Hepatic stellate cell (primary cell): ENCODE data around the gene ARMS2.

Experiments used
- DNase-seq: peaks from one replicate; pipeline ENCODE4 v3.0.0; 2011; ENCODE audit warnings: low spot score

The ARMS2 gene

DNA sequence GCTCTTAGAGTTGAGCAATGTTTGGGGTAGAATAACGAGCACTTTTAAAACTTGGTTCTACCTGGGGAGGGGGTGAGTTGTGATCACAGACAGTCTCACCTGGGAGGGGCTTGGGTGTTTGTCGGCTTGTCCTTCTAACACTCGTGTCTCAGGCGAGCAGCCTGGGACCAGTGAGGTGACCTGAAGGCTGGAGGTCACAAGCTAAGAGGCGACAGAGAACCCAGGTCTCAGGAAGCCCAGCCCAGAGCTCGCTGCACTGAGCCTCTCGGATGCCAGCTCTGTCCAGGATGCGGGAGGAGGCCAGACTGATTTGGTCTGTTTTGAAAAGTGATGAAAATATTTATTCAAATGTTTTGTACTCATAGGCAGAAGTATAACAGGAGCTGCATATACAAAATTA lies 18.7 kb downstream of the ARMS2 start:
- no peak for DNase-seq

DNA sequence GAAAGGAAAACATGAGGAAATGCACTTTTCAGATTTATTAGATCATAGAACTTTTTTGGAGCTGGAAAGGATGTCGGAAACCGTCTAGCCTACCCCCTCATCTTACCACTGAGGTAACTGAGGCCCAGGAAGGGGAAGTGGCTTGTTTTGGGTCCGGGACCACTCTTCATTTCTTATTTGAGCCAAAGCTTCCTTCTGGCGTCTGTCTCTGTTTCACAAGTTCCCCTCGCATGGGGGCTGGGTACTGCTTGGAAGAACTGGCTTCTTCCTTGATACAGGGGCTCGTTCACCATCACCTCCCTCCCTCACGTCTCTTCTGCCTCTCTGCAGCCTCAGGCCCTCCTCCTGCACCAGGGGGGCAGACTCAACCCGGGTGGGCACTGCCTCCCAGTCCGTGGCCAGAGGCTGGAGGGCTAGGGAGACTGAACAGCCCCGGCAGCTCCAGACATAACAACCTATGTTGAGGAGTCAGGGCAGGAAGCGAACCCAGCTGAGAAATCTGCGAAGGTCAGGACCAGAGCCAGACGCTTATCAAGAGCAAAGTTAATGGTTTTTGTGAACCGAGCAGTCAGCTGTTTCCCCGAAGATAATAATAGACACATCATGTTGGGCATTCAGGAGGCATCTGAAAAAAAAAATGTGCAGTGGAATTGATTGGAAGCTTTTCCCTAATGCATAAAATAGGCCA lies 19.8 kb downstream of the ARMS2 start:
- no peak for DNase-seq

DNA sequence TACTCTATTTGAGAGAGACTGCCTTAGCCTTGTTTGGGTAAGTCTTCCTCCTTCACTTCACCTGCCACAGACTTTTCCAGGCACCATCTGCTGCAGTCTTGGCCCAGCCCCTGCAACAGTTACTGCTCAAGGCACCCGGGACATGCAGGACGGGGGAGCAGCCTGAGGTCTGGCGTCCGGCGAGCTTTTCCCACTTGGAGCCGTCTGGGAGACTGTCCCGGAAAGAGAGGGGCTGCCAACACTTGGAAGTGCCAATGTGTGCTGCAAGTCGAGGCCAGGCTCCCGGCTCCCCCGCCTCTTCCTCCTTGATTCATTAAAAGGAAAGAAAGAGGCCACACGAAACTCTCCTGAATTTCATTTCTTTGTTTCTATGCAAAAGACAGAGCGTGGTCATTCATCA lies 20.6 kb downstream of the ARMS2 start:
- DNase-seq = no peak

DNA sequence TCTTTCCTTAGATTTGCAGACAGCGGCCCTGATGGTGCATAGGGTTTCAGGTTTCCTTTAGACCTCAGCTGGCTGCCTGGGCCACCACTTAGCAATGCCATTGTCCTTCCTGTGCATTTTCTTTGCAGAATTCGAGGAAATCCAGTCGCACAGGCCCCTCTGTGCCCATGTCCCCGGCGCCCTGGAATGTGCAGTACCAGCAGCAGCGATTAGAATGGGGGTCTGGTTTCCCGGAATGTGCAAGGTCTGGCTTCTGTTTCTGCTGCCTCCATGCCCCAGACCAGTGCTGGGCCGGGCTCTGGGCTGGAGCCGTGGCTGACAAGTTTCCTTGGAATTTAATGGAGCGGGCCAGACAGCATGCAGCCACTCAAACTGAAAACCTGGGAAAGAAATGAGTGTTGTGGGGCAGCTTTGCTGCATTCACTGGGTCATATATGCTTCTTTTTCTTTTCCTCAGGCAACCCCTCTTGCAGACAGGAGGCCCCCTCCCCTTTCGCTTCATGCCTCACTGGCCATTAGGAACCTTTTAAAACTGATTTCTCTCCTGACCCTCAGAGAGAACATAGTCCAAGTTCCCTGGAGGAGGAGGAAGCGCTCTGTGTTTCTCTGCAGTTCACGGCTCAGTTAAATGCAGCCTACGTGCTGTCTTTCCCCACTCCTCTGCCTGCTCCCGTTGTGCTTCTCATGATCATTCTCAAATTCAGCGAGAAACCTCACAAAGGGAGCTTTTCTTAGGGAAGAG lies 21.3 kb downstream of the ARMS2 start:
- no peak for DNase-seq

DNA sequence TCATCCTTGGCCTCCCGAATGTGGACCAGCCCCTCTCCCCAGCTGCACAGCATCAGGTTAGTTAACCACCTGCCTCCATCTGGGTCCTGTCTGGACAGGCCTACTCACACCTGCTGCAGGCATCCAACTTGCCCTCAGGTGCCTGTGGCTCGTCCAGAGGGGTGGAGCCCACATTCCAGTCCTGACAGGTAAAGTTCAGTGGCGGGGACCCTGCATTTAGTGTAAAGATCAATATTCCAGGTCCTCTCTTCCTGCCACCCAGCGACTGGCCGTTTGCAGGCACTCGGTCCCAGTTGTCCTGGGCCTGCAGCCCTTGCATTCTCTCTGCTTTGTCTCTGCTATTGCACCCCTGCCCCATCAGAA lies 21.9 kb downstream of the ARMS2 start:
- DNase-seq = no peak

DNA sequence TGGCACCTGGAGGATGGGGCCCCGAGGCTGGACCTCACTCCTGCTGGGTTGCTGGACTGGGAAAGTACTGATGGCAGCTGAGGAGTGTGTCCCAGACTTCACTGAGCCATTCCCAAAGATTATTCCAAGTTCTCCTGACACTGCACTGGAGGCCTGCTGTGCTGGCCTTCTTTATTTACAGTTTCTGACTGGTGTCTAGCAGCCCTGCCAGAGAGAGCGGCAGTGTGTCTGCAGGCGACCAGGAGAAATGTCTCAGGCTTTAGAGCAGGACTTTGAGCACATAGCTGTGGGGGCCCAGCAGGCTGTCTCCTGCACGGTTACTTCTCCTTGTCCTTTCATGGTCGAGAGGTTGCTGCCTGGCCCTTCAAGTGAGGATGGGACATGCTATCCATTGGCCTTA lies 23.0 kb downstream of the ARMS2 start:
- no peak for DNase-seq

DNA sequence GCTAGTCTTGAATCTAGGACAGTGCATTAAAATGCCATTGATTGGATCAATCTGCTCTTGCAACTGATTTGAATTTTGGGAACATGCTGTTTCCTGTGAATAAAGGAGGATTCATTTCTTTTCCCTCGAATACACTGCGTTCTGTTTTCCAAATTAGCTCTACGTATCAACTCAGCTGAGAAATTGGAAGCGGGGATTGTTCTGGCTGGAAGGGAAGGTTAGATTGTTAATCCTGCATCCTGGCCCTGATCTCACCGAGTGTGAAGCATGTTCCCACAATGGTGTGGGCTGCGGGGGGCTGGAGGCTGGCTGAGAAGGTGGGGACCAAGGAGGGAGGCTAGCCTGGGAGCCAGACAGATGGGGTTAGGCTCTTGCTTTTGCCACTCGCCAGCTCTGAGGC lies 24.5 kb downstream of the ARMS2 start:
- no peak for DNase-seq

DNA sequence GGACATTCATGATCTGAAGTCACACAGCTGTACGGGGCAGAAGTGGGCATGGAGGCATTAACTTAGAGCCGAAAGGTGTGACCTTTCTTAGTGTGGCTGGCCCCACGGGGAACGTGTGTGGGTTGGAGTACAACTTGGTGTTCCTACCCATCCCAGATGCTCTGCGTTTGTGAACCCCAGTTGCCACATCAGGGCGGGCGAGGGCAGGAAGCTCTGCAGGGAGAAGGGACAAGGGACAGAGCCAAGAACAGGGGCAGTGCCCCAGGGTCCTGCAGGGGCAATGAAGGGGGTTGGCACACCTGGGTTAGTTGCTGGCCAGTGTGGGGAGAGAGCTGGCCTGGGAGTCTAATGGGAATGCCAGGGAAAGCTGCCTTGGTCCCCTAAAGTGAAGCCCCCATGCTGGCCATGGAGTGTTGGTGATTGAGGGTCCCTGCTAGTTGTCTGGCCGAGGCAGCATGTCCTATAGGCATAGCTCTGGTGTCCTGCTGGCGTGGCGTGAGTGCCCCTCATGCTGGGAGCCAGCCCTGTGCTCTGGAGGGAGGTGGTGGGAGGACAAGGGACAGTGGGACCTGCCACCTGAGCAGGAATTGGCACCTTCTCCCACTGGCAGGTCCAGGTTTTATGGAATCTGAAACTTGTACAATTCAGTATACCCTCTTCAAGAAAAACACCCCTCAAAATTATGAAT lies 25.8 kb downstream of the ARMS2 start:
- DNase-seq = no peak

DNA sequence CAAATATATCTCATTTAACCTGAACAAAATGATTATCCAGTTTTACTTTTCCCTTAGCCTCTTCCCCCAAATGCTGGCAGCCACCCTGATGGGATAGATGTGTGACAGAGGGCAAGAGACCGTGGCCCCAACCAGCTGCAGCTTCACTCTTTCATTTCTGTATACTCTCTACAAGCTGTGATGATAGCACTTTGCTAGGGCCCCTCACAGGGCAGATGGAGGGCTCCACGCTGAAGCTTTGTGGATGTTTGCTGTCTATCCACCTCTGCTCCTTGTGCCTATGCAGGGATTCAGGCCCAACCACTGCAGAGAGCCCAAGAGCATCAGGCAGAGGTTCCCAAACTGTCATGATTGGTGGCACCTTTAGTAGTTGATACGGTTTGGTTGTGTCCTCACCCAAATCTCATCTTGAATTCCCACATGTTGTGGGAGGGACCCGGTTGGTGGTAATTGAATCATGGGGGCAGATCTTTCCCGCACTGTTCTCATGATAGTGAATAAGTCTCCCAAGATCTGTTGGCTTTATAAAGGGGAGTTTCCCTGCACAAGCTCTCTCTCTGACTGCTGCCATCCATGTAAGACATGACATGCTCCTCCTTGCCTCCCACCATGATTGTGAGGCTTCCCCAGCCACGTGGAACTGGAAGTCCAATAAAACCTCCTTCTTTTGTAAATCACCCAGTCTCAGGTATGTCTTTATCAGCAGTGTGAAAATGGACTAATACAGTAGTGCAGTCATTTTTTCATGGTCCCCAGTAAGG lies 27.0 kb downstream of the ARMS2 start:
- no peak for DNase-seq

DNA sequence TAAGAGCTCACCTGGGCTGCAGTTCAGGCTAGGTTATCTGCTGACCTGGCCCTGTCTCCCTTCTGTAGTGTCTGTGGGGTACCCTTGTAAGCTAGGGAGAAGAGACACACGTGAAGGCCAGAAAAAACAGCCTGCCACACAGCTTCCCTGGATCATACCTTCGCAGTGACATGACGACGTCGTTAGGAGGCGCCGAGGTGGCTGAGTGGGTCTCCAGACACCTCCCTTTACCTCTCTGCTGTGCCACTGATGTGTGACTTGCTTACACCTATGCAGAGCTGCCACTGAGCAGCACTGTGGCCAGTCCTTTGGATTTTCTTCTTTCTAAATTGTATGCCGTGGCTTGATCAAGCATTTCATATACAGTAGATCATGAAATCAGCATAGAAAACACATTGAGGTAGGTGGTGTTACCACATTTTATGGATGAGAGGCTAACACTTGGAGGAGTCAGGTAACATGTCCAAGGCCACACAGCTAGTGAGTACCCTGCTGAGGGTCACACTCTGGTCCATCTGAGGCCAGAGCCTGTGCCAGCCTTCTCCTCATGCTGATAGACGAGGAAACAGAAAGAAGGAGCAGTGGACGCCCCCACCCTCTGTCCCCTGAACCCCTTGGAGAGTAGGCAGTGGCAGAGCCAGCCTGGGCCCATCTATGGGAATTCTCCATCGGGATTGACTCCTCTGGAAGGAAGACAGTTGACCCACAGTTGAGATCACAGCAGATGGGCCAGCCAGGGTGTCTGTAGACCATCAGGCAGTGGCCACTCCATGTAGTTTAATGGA lies 30.0 kb downstream of the ARMS2 start:
- DNase-seq = no peak

DNA sequence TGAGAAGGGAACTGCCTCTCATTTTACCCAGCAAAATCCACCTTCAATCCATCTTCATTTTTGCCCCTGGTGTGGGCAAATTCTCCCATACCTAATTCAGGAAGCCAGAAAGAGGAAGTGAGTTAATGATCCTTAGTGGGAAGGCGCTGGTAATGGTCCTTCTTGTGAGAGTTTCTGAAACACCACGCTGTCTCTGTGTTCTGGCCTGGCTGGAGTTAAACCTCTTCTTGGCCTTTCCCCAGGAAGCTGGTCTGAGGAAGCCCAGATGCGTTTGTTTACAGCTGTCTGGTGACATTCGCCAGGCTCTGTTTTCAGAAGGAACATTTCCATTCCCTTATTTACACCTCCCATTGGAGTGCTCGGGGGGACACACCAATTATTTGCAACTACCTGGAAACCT lies 31.2 kb downstream of the ARMS2 start:
- no peak for DNase-seq

DNA sequence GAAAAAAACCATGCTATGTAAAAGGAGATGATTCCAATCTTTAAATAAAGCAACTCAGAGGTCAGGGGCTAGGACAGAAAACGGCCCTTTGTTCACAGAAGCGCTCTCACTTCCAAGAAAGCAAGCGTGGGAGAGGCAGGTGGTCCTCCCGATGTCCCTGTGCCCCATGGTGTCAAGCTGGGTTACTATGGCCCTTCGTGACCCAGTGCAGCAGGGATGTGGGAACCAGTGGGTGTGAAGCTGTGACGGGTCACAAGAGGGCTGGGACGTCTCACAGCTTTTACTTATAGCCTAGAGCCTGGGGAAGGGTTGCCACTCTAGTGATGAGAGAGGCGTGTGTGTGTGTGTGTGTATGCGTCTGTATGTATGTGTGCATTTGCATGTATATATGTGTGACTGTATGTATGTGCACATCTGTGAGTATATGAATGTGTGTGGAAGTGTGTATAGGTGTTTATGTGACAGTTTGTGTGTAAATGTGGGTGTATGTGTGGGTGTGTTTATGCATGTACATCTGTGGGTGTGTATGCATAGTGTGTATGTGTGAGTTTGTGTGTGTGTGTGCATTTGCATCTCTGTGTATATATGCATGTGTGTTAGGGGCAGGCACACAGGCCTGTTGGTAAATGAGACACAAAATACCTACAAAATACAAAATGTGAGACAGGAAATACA lies 32.1 kb downstream of the ARMS2 start:
- no peak for DNase-seq

DNA sequence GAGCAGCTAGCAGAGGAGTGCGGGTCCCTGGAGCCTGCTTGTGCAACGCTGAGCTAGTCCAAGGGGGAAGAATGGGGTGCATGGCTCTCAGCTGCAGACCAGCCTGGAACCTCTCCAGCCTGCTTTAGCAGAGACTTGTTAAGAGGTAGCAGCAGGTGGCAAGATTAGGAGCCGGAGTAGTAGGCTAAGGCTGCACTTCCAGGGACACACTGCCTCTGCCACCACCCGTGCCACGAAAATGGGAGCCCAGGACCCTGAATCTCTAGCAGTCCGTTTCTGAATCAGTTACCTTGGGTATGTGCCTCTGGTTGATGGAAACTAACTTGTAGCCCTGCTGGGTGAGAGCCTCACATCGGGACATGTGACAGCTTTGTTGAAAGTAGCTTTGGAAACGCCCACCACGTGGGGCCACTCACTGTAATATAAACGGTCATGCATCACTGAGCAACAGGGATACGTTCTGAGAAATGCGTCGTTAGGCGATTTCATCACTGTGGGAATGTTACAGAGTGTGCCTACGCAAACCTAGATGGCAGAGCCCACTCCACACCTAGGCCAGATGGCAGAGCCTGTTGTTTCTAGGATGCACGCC lies 32.8 kb downstream of the ARMS2 start:
- DNase-seq = no peak

DNA sequence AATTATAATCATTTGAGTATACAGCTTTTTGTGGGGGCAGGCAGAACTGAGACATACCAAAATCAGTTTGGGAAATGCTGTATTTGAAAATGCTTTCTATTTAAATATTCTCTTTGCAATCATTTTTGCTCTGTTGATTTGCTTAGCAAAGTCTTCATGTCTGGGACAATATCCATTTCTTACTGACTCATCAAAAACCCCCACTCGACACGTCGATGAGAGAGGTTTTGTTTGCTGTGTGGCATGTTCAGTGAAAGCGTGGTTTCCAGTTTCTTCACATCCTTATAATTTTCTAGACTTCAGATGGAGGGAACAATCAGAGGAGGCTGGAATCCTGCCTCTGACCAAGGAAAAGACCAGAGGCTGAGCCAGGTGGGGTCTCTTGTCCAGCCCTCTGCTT lies 35.8 kb downstream of the ARMS2 start:
- no peak for DNase-seq

DNA sequence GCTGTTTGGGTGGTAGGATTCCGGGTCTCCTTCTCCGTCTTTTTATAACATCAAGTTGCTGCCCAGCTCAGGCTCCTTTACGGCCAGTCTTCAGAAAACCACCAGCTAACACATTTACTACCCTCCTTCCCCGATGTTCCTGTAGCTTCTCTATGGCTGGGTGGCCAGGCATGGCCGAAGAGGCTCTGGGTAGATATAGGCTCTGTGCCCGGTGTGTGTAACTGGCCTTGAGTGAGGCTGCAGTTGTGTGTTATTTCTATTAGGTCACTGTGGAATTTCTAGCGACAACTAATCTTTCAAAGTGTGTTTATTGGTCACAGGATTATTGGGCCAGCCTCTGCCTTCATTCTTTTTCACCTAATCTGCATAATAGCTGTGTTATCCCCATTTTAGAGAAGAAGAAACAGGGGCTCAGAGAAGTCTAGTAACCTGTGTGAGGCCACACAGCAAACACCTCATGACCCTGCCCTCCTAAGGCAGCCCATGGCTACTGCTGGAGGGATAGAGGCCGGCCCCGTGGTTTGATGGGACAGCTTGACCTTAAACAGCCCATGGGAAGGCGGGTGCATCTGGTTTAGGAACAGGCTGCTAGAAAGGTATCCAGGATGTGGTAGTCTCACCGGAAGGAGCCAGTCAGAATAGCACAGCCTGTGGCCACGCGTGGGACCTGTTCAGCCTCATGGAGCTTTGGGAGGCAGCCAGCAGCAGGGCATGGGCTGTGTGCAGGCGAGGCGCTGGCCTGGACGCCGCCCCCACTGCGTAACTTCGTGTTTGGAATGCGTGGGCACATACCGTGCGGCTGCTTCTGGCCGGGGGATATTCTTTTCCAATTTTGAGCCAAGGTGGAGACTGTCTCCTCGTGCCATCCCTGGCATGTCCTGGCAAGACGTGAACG lies 36.6 kb downstream of the ARMS2 start:
- no peak for DNase-seq

DNA sequence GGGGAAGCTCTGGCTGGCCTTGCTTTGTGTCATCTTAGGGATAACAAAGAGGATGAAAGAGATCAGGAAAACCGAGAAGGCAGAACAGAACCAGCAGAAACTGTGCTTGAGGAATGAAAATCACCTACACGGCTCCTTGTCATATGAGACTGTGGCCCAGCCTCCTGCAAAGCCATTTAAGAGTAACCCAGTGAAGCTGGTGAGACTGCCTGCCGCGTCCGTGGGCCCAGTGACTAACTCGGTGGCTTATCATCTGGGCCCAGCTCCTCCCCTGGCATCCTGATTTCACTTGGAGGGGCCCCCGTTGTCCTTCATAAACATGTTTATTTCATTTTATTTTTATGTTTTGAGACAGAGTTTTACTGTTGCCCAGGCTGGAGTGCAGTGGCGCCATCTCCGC lies 37.6 kb downstream of the ARMS2 start:
- DNase-seq = no peak

DNA sequence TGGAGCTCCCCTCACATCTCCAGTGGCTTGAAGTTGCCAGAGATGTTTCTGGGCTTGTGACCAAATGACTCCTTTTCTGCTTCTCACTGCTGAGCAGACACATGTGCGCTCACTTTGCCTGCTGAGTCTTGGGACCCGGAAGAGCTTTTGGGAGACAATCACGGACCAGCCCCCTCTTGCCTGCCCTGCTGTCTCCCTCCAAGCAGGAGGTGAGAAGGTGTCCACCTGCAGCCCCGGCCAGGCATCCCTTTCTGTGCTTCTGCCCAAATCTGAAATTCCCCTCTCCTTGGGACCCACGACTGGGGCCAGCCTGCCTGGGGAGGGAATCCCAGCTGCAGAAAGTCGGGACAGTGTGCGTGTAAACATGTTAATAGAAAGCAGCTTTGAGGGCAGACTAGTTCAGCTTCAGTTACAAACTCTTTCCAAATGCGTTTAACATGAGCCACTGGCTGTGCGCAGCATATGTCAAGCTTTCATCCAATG lies 38.6 kb downstream of the ARMS2 start:
- DNase-seq = no peak

DNA sequence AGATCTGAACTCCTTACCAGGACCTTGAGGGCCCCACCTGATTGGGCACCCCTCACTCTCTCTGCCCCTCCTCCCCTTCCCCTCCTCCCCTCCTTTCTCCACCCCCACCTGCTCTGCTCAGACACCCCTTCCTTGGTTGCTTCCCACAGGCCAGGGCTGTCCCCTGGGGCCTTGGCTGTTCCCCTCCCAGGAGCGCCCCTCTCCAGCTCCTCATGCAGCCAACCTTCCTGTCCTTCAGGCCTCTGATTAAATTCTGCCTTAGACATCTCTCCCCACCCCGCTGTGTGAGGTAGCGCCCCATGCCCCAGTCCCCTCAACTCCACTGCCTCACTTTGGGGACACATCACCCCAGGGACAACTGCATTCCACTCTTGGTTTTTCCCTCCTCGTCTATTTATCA lies 39.3 kb downstream of the ARMS2 start:
- no peak for DNase-seq

DNA sequence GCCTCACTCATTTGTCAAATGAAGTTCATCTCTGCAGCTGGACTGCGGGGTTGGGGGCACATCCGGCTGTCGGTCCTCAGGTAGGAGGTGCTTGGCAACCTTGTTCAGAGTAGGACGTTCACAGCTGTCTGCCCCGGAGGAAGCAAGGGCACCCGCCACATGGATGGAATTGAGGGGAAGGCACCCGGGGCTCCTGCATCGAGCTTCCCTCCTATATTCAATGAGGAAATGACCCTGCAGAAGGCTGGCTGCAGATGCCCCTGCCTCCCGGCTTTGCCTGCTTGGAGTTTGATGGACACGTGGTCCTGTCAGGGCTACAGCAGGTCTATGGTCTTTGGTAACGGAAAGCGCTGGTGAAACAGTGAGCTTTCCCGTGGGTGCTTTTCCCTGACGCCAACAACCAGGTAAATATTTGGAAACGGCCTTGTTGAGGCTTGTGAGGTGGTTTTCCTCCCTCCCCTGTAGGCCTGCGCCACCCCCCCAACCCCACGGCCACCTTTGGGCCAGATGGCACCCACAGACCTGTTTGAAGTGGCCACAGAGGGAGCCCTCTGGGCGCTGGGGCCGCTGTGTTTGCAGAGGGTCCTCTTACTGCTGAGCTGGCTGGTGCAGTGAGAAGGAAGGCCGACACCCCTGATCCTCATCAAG lies 39.8 kb downstream of the ARMS2 start:
- DNase-seq = no peak
